GM21360 (cell line): ENCODE data around the gene KIF1B.
"Not testable (repeated sequence)": the region's sequence is repeated elsewhere in the genome, so short reads cannot be mapped to it uniquely, and the experiment has no call there.

Source experiments
- ATAC-seq: cut with Tn5 transposase; IDR thresholded peaks from one replicate; pipeline ENCODE4 v1.9.1; 2021; ENCODE audit warnings: mild to moderate bottlenecking, moderate library complexity; ENCODE audit not compliant: unreplicated experiment

The KIF1B gene

DNA sequence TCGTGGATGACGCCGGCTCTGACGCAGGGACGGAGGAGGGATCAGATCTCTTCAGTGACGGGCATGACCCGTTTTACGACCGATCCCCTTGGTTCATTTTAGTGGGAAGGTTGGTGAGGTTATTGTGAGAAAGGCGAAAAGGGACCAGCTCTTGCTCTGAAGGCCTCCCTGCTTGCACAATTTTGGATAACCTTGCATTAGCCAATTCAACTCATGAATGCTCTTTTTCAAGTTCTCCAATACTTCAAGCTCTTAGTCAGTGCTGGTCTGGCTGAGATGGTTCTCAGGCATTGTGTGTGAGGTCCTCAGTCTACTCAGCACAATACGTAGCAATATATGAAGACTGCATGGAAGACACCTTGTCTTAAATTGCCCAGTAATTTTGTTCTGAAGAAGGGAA lies 115.9 kb downstream of the KIF1B start:
- no peak for ATAC-seq

DNA sequence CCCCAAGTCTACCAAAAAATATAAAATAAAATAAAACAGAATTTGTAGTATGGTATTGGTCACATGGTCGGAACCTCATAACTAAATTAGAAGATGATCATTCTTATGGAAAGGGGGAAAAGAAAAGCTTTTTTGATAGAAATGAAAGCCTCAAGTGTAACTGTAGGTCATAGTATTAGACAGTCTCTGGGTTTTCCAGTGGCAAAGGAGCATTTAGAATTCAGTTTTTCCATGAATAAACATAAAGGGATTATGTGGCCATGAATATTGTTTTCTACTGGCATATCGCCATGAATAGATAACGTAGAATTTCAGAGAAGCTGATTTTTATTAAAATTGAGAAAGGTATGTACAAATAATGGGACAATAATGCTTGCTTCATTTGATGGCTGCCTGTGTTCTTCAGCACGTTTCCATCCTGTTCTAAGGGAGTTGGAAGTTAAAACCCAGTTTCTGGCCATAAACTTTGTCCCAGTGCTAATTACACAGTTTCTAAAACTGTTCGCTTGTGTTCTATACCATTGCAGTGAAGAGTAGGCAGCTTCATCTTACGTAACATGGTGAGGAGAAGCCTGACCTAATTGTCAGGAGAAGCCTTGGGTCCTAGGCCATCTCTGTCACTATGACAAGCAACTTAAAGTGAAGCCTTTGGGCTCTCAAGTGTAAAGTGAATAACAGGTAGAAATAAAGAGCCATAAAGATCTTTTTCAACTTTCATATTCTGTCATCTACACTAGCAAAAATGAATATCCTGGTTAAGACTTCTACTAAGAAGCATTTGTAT lies 118.0 kb downstream of the KIF1B start:
- ATAC-seq, result no peak

DNA sequence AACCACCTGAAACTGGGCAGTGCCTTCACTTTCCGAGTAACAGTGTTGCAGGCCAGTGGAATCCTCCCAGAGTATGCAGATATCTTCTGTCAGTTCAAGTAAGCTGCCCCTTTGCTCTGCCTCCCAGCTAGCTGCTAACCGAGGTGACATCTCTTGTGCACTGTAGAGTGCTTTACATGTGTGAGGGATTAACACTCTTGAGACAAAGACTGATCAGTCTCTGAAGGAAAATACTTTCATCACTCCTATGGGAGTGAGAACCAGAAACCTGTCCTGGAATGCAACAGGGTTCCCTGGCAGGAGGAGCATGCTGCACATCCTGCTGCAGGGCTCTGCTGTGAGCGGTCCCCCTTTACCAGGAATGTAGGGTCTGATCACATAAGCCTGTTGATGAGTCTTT lies 127.1 kb downstream of the KIF1B start:
- no peak for ATAC-seq

DNA sequence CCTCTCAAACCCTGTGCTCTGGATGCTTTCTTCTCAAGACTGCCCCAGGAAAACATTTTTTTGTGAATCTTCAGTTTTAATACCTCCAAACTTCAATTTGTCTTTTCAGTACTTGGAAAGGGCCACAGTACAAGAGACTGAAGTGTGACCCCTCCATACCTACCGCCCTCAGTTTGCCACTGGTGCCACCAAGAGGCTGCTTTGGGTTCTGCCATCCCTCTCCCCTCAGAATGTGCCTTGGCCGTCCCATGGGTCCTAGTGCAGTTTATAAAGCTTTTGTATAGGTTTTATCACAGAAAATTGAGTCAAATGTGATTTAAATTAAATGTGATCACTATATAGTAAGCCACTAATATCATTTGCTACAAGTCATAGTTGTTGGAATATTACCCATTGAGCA lies 127.7 kb downstream of the KIF1B start:
- ATAC-seq, result no peak

DNA sequence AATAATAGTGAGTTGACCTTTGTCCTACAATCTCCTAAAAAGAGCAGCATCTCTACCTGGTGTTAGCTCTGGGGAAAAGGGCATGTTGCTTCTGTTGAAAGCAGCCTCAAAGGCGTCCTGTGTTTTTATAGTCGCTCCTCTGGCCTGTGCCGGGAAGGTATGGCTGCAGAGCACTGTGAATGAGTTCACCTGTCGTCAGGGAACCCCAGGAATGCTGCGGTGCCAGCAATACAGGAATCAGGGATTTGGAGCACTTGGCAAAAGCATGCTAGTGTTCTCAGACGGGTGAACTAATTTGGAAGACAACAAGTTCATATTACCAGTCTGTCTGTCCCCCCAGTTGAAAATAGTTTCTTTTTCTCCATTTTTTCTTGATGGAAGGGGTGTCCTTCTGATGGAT lies 128.2 kb downstream of the KIF1B start:
- ATAC-seq, result no peak

DNA sequence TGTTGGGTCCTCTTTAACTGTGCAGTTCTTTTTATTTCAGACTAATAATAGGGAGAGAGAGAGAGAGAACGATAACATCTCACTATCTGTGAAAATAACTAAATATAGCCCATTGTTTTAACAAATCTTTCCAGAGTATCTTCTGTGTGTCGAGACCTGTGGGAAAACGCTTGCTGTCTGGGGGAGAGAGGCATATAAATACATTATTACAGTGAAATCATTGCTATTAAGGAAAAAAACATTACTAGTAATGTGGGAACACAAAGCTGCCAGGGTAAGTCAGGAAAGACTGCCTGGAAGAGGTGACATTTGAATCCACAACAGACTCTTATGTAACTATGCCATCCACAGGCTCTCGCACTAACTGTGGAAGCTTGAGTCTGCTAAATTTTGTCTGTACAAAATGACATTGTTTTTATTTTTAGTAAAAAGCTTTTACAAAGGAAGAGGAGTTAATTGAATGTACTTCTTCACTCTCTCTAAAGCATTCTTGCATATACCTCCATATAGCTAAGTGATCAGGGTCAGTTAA lies 128.7 kb downstream of the KIF1B start:
- ATAC-seq, result no peak

DNA sequence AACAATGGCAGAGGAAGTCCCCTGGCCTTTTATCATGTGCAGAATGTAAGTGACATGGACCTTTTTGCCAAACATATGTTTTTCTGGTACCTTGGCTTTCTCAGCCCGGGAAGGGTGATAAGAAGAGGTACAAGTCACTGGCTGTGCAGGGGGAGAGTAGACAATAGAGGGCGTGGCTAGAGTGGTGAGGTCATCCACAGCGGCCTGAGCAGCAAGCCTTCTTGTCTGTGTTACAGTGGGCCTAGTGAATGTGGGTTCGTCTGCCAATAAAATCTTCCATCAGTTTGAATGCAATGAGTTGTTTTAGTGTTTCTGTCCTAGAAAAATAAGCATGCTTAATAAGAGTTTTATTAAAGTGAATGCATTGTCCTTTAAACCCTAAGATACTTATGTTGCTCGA lies 129.4 kb downstream of the KIF1B start:
- ATAC-seq, result no peak

DNA sequence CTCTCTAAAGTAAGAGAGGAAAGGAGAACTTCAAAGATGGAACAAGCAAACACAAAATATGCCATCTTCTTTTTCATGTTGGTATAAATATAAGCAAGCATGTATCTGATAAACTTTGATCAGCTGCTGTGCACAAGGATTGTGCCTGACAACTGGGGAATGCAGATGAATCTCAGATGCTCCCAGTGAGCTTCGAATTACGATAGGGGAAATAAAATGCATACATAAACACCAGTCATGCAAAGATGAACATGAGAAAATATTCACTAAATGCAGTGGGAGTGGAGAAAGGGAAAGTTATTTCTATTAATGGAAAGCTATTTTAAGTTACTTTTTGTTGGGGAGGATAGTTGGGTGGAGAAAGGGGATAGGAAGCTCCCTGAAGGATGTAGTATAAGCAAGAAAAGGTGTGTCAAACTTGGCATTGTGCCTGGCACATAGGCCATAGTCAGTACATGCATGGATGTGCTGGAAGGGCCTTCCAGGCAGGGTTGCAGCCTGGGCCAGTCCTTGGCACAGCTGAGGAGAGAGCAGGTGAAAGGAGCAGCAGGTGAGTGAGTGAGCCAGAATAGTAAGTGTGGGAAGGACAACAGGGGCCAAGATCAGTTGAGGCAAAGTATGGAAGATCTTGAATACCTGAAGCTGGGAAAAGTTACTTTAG lies 130.7 kb downstream of the KIF1B start:
- ATAC-seq, result no peak

DNA sequence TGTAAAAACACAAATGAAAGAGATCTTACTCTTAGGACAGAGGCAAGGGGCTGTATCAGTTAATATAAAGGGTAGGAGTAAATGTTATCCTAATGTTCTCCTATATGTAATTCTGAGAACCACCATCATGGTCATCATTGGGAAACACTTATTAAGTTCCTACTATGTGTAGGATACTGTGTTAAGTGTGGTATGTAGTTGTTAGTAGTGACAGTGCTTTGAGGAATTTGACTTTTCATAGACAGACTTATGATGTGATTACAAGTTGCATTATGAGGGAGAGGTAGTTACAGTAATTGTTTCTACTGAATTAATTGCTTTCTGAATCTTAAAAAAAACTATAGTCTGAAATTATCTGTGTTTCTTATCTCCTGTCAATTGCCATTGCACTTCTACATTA lies 136.7 kb downstream of the KIF1B start:
- no peak for ATAC-seq

DNA sequence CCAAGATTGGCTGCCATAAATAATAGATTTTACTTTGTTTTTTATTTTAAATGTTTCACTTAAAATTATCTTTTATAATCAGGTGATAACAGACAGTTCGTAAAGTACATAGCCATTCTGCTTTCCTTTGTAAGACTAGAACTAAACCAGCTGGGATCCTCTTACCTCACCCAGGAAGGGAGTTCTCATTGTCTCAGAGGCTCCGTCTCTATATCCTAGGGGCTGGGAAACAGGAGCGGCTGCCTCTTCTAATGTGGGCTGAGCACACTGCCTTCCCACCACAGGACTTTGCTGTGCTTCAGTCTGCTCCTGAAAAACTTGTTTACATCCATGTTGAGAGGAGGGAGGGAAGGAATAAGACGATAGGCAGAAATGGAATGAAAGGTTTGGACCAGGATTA lies 142.9 kb downstream of the KIF1B start:
- ATAC-seq, result no peak

DNA sequence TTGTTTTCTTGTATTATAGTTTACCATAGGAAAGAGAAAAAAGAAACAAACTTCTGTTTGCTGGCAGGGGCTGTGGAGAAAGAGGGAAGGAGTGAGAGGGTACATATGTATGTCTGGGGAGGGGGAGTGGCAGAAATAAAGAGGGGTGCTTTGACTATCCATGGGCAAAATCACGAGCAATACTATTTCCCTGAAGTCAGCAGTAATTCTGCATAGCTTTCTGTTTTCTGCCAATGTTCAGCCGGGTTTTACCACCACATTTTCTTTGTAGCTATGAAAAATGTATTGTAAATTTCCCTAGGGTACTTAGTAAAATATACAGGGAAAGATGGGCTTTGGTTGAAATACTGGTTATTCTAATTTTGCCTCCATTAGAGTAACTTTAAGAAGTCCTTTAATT lies 143.3 kb downstream of the KIF1B start:
- ATAC-seq, result no peak

DNA sequence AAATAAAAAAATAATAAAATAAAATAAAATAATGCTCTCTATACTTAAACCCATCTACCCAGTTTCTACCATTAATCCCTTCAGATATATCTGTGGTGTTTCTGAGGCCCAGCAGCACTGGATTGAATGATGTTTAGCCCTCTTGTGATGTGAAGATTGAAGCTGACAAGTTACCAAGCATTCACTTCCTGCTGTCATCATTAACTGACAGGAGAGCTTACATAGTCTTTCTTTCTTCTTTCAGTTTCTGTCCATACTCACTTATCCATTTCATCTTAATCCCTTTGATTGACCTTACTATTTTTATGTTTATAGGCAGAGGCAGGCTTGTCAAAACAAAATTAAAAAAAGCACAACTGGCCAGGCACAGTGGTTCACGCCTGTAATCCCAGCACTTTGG lies 149.7 kb downstream of the KIF1B start:
- ATAC-seq, result no peak

DNA sequence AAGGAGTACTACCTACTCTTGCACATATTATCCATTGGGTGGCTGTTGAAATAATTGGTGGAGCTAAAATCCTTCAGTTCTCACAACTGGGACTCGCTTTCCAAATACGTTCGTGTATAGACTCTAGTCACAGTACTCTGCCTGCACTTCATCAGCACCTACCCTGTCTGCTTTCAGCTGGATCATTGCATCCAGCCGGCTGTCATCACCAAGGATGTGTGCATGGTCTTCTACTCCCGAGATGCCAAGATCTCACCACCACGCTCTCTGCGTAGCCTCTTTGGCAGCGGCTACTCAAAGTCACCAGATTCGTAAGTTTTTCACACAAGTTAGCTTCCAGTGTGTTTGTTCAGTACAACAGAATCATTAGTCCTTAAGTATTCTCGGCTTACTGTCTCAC lies 151.1 kb downstream of the KIF1B start:
- ATAC-seq, result no peak

DNA sequence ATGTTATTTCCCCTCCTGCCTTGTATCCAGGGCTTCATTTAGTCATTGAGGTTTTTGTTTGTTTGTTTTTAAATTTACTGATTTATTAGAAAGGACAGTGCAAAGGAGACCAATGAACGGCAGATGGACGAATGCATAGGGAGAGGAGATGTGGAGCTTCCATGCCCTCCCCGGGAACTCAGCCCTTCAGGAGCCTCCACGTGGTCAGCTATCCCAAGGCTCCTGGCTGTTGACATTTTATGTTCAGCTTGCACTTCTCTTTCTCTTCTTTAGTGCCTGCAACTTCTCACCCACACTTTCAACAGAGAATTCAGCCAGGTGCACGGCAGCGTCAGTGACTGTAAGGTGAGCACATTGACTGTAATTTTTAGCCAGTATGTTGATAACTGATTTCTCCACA lies 157.8 kb downstream of the KIF1B start:
- ATAC-seq, result no peak

DNA sequence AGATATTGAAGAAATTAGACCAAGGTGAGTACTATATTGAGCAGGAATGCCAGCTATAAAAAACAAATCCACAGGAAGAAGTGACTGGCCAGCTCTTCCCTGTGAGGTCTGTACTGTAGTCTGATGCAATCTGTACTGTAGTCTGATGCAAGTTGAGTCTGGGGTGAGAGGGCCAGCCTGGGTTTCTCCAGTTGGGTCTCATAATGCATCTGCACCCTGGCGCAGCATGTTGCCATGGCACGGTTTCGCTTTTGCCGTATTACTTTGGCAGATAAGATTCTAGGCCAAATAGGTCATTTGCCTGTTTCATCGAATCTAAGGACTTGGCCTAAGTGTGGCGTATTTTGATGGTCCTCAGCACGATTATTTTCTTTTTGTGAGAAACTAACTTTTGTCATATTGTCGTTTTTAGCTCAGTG lies 164.1 kb downstream of the KIF1B start:
- ATAC-seq, result no peak

DNA sequence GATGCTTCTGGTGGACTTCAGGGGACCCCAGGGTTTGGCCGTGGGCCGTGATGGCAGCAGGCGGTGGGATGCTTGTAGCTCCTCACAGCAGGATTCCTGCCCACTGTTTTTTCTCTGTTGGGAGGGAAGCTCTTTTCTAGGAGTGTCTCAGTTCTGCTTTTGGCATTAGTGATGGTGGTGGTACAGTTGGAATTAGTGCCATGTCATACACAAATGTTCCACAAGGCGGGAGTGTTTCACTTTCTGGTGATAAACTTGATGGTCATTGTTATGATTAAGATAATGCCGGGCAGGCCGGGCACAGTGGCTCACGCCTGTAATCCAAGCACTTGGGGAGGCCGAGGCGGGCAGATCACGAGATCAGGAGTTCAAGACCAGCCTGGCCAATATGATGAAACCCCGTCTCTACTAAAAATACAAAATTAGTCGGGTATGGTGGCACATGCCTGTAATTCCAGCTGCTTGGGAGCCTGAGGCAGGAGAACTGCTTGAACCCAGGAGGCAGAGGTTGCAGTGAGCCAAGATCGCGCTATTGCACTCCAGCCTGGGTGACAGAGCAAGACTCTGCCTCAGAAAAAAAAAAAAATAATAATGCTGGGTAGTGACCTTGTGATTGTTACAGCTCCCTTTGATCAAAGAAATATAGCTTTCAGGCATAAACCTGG lies 167.1 kb downstream of the KIF1B start:
- ATAC-seq, result not testable (repeated sequence)

DNA sequence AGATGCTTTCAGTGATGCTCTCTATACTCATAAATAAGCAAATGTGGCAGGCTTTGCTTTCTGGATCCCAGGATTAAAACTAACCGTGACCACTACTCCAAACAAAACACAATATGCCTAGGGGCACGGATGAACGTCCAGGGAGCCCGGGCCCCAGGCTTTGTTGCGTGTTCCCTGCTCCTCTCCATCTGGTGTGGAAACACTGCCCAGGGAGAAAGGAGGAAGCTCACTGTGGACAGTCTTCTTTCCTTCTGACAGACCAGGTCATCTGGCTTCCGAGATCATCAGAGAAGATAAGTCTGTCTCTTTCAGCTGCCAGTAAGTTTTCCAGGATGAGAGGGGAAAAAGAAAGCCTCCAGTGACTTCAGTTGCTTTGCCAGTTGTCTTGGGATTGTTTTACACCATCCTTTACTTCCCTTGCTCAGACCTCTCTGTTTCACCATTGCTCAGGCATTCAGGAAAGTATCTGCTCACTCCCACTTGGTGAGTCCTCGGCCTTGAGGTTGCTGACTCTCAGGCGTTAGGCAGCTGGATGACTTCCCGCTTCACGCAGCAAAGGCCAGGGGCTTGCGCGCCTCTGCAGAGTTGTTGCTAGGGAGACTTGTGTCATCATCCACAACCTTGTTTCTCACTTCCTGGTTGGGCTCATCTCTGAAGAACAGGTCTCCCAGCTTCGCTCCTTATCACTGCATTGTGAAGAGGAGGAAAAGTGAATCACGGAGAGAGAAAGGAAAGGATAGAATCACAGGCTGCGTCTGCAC lies 167.9 kb downstream of the KIF1B start:
- ATAC-seq, result no peak

DNA sequence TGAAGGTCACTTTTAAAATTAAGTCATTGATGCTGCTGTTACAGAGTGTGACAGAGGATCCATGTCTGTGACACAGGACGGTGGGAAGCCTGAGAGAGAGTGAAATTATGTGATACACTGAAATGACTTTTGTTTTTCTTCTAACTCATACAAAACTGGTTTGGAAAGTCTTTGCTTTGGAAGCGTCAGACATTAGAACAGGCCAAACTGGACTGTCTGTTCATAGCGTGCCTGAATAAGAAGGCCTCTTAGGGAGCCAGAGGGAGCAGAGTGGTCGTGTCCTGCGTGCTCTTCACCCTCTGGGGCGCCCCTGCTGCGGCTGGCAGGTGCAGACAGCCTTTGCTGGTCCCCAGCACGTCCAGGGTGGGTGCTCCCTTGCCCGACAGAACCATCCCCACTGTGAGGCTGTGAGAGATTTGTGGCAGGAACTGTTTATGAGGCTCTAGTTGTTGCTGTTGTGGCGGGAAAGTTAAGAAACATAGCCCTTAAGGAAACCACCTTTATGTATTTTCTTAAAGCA lies 168.8 kb downstream of the KIF1B start:
- no peak for ATAC-seq

DNA sequence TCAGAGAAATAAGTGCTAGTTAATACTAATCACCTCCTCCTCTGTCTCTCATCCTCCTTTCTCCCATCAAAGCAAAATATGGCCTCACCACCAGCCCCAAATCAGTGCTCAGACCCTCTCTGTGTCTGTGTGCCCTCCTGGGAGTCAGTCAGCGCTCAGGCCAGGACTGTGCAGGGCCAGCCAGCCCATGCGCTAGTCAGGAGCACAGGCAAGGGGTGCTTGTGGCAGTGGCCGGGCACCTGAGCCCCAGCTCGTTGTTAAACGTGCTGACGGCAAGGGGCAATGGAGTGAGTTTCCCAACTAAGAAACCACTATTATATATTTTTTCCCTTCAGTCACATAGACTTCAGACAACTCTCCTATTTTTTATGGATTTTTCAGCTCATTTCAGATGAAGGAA lies 169.3 kb downstream of the KIF1B start:
- no peak for ATAC-seq

DNA sequence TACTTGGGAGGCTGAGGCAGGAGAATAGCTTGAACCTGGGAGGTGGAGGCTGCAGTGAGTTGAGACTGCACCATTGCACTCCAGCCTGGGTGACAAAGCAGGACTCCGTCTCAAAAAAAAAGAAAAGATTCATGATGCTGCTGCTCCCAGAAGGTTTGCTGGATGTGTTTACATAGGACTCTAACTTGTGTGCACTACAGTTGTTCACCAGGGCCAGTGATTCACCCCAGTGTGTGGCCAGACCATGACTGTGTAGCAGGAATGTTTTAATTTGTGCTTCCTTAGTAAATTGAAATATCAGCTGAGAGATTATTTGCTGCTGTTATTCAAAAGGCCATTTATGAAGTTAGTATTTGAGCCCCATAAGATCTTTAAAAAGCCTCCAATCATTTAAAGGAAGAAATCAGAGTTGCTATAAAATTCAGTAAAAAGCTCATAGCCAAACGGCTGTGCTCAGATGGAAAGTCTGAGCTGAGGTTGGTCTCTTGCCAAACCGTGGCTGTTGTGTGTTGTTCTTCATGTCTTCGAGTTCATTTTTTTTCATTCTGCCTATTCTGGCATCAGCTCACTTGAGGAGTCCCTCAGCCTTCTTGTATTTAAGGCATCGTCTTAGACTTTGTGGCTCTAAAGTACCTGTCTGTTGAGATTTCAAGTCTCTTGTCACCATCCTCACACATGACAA lies 170.4 kb downstream of the KIF1B start:
- no peak for ATAC-seq
